ENCODE results near the gene ETNK2.

ETNK2 gene

GRCh38 chr1:204146309-204146708, 5.5 kb downstream of the ETNK2 start:
- no peak for DNase-seq

- no peak for DNase-seq
These were observed 6.8 kb downstream of the ETNK2 start for GRCh38 chr1:204145033-204145504.

GRCh38 chr1:204143276-204144041, 8.4 kb downstream of the ETNK2 start:
- DNase-seq, result no peak

- no peak for DNase-seq
These were observed 9.5 kb downstream of the ETNK2 start for GRCh38 chr1:204142032-204142974.

- no peak for DNase-seq
These were observed 10.7 kb downstream of the ETNK2 start for GRCh38 chr1:204141131-204141530.

DNA sequence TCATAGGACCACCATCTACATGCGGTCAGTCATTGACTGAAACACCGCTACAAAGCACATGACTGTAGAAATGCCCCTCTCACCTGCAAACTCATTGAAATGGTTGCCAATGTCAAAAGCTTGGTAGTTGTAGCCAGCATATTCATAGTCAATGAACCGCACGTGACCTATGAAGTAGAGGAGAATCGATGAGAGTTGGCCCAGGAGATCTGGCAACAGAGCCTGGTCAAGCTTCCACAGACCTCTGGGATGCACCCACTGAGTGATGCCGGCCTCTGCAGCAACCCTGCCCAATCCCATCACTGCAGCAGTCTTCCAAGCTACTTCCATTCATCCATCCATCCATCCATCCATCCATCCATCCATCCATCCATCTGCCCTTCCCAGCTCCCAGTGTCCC, 11.9 kb downstream of the ETNK2 start:
- no peak for DNase-seq

- DNase-seq, result no peak
These were observed 12.8 kb downstream of the ETNK2 start for GRCh38 chr1:204139088-204139487.

DNA sequence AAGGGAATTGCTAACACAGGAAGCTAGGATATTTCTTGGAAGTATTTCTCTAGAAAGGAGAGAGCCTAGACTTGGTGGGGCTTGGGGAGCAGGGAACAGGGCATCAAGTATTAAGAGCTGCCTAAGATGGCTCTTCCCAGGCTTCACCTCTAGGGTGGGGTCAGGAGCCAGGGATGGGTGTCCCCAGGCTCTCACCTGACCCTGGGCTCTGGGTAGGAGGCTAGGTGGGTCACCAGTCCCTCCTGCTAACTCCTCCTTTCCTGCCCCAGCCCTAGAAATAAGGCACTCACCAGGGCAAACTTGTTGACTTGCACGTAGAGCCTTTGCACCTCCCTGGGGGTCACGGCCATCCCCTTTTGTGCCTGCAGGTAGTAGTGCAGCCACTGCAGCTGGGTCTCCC, 15.0 kb downstream of the ETNK2 start:
- DNase-seq, result no peak

DNA sequence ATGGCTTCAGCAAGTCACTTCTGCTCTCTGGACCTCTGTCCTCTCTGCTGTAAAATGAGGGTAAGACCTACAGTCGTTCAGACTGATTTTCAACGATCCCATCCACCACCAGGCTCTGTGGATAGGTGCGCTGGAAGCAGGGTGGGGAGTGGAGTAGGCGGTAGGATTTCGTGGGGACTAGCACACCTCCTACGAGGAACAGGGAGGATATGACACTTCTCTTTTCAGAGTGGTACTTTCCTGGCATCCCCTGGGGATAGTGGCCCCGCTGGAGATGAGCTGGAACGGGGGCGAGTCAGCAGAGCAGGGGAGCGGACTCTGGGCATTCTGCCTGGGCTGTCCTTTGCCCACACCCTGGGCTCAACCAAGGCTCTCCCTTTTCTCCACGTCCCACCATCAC, 17.7 kb downstream of the ETNK2 start:
- no peak for DNase-seq

DNA sequence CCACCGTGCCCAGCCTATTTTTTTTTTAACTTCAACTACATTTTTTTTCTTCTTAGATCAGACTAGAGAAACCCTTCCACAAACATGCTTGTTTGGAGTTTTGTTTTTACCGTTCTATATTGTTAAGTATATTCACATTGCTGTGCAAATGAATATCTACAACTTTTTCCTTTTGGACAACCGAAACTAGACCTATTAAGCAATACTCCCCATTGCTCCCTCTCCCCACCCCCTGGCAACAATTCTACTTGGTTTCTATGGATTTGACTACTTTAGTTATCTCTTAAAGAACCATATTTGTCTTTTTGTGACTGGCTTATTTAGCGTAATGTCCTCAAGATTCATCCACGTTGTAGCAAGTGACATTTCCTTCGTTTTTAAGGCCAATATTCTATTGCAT, 19.1 kb downstream of the ETNK2 start:
- DNase-seq, result no peak

- no peak for DNase-seq
These were observed 19.9 kb downstream of the ETNK2 start for GRCh38 chr1:204131978-204132377.

DNA sequence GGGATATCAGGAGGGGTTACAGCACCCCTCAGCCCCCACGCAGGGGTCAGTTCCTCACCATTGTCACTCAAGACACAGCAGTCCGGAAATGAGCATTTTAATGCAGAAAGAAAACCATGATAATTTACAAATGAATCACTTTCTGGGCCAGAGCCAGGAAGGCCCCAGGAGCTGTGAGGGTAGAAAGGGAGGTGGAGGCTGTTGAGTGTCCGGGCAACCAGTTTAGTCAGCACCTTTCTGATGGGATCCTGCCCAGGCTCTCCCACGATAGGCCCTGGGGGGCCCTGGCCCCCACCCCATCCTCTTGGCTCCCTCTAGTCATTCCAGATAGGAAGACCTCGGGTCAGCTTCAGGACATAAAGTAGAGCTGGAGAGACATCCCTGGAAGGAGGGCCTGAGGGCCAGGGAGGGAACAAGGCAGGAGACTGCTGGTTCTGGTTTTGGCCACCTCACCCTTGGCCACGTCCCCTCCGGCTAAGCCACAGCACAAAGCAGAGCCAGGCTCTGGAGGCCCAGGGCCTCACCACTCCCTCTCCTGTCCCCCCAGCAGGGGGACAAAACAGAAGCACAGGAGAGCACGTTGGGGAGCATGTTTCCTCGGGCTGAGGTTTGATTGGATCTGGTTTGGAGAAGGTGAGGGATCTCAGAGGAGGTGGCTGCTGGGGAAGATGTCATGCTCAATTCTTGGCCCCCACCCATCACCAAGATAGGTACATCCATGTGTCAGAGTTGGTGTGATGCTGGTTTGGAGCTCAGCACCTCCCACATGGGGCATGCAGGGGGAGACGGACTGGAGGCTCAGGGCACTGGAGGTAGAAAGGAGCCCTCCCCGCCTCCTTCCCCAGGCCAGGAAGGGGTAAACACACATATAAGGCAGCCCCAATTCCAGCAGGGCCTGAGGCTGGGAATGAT, 20.6 kb downstream of the ETNK2 start:
- peak; percentile 94 for DNase-seq

- DNase-seq, result peak; percentile 17
These were observed 21.7 kb downstream of the ETNK2 start for GRCh38 chr1:204130178-204130577.

DNA sequence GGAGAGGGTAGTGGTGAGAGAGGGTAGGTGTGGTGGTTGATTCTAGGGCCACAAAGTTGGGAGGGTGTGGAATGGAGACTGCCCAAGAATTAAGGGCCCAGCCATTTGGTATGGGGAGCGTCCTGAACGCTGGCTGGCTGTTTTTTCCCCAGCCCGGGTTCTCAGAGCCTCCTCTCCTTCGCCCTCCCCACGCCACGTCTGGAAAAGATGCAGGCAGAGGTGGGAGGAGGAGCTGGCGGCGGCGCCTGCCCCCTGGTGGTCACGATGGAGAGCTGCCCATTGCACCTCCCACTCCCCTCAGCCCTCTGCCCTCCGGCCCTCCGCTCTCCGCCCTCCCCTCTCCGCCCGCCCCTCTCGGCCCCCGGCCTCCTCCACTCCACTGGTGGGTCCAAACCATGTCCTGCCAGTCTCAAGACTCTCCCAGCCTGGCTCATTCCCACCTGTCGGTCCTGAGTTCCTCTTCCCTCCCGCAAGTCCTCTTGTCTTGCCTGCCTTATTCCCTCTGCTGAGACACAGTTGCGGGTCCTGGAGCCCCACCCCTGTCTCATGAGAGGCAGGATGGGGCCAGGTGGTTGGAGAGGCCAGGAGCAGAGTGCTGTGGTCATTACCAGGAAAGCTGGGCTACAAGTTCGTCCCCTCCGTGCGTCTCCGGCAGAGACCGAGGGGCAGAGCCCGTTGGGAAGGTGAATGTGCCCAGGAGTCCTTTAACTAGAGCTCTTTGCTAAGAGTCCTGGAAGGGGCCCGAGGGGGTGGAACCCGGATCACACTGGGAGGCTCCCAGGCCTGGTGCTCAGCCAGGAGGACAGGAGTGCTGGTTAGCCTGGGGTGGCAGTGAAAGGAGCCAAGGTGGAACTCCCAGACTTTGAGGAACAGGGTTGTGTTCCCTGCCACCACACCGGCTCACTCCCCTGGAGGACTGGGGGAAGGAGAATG, 22.6 kb downstream of the ETNK2 start:
- DNase-seq, result peak; percentile 33

DNA sequence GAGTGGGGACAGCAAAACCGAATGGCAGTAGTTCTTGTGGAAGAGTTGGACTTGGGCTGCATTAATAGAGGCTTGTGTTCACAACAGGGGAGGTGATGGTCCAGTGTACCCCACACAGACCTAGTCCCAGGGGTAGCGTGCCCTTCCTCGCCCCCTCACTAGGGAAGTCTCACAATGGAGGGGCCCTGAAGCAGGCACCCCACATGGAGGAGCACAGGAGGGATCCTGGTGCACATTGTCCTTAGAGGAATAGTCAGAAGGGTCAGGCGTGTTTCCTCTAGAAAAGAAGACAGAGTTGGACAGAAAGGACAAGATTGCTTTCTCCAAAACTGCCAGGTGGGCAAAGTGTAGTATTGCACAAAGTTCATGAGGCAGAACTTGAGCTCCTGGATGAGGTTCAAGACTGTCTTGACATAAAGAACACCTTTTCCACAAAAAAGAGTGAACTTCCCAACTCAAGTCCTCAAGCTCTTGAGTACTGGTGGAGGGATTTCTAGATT, 23.3 kb downstream of the ETNK2 start:
- no peak for DNase-seq

- DNase-seq, result peak; percentile 50
These were observed 24.1 kb downstream of the ETNK2 start for GRCh38 chr1:204127597-204128242.

GRCh38 chr1:204126956-204127355, 24.9 kb downstream of the ETNK2 start:
- no peak for DNase-seq

- no peak for DNase-seq
These were observed 25.5 kb downstream of the ETNK2 start for GRCh38 chr1:204126386-204126785.

DNA sequence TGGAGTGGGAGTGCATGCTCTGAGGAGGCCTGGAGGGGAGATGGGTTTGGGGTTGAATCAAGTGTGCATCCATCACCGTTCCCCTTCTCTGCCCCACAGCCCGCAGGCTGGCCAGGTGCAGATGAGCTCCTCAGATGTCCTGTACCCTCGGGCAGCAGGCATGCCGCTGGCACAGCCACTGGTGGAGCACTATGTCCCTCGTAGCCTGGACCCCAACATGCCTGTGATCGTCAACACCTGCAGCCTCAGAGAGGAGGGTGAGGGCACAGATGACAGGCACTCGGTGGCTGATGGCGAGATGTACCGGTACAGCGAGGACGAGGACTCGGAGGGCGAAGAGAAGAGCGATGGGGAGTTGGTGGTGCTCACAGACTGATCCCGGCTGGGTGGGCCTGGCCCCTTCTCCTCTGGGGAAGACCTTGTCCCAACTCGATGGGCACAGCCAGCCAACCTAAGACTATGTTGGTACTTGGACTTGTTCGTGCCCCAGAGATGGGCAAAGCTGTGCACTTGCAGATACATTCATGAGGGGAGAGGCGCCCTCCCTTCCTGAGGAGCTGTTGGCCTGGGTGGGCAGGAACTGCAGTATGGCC, 26.0 kb downstream of the ETNK2 start:
- DNase-seq, result no peak

DNA sequence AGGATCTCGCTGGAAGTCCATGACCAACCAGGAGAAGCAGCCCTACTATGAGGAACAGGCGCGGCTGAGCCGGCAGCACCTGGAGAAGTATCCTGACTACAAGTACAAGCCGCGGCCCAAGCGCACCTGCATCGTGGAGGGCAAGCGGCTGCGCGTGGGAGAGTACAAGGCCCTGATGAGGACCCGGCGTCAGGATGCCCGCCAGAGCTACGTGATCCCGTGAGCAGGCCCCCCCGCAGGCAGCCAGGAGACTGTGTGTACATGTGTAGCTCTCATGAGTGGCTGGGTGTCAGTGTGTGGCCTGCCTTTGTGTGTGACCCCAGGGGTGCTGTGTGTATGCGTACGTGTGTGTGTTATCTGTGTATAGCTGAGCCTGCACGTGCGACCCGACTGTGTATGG, 27.2 kb downstream of the ETNK2 start:
- DNase-seq, result no peak

- no peak for DNase-seq
These were observed 28.5 kb downstream of the ETNK2 start for GRCh38 chr1:204123376-204123775.
